Ascending aorta (tissue), 2 donors: ENCODE results near the gene CHSY1. TPM values are rescaled to one million over a fixed set of nuclear protein-coding genes. Genes with fewer than 3 reads are reported as not detected.

Experiments used
- DNase-seq, 2 donors: peaks; one replicate each; pipeline ENCODE4 v3.0.0-alpha.2; 2019; ENCODE audit warnings: low spot score in 2 of 2
- H3K27ac ChIP-seq, 2 donors: fragments of 200-600 bp; sonication (generic); one replicate each; pipeline ENCODE4 v1.5.1; 2016 to 2017; ENCODE audit warnings: mild to moderate bottlenecking in 1 of 2
- H3K27me3 ChIP-seq: fragments of 200-600 bp; sonication (generic); one replicate; pipeline ENCODE4 v1.5.1; 2017
- H3K36me3 ChIP-seq, 2 donors: fragments of 200-600 bp; sonication (generic); one replicate each; pipeline ENCODE4 v1.5.1; 2016
- H3K4me1 ChIP-seq, 2 donors: fragments of 200-600 bp; sonication (generic); one replicate each; pipeline ENCODE4 v1.5.1; 2016 to 2017; ENCODE audit warnings: mild to moderate bottlenecking in 1 of 2
- H3K4me3 ChIP-seq, 2 donors: fragments of 200-600 bp; sonication (generic); one replicate each; pipeline ENCODE4 v1.5.1; 2016 to 2017; ENCODE audit warnings: mild to moderate bottlenecking in 1 of 2
- H3K9me3 ChIP-seq, 2 donors: fragments of 200-600 bp; sonication (generic); one replicate each; pipeline ENCODE4 v1.5.1; 2016
- intact Hi-C: fragments of 100-400 bp; cut with DNase I; formaldehyde crosslinking; loops from one replicate; pipeline ENCODE4 v1.15.1; 2023
- total RNA-seq: library from RNA; depleted of rRNA; stranded (reverse); fragments of >200 nt; gene quantifications from one replicate; pipeline ENCODE4 v1.1.0, GENCODE V29; 2016
- TF ChIP-seq, protein P1 (sequence below), 3 experiments: fragments of 200-600 bp in 2 of 3; fragments of 450-650 bp in 1 of 3; sonication (generic) in 2 of 3; IDR thresholded peaks; one replicate each; pipeline ENCODE4 v1.5.1; 2016 to 2019; ENCODE audit warnings: antibody characterized with exemption in 3 of 3, mild to moderate bottlenecking in 1 of 3, moderate library complexity in 1 of 3

CHSY1 gene
- total RNA-seq, 1 donor from 2014 or later: 47.4 TPM

DNA sequence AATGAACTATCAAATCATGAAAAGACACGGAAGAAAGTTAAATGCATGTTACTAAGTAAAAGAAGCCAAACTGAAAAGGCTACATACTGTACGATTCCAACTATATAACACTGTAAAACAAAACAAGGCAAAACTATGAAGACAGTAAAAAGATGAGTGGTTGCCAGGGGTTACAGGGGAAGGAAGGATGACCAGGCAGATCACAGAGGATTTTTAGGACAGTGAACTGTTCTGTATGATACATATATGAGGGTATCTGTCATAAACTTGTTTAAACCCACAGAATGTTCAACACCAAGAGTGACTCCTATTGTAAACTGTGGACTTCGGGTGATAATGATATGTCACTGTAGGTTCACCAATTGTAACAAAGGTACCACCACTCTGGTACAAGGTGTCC is 60.6 kb downstream of the CHSY1 start:
- H3K4me1 ChIP-seq: peaks cover 0 to 63% of the 10 kb centered on the region in 2 donors
- H3K27ac ChIP-seq: peak overlapping the region; percentile 82 to 83
- TF ChIP-seq, protein P1, sequence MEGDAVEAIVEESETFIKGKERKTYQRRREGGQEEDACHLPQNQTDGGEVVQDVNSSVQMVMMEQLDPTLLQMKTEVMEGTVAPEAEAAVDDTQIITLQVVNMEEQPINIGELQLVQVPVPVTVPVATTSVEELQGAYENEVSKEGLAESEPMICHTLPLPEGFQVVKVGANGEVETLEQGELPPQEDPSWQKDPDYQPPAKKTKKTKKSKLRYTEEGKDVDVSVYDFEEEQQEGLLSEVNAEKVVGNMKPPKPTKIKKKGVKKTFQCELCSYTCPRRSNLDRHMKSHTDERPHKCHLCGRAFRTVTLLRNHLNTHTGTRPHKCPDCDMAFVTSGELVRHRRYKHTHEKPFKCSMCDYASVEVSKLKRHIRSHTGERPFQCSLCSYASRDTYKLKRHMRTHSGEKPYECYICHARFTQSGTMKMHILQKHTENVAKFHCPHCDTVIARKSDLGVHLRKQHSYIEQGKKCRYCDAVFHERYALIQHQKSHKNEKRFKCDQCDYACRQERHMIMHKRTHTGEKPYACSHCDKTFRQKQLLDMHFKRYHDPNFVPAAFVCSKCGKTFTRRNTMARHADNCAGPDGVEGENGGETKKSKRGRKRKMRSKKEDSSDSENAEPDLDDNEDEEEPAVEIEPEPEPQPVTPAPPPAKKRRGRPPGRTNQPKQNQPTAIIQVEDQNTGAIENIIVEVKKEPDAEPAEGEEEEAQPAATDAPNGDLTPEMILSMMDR (IDR thresholded peaks at IDR 0.05): no peak
- no peaks in the 10 kb centered on the region for H3K36me3 ChIP-seq
- no peaks in the 10 kb centered on the region for H3K9me3 ChIP-seq
- H3K4me3 ChIP-seq: no peak overlapping the region
- intact Hi-C loops: no loop called here
- no peaks in the 10 kb centered on the region for H3K27me3 ChIP-seq
- no peak for DNase-seq

GRCh38 chr15:101190092-101190595 is 61.7 kb downstream of the CHSY1 start:
- H3K4me3 ChIP-seq: peak overlapping the region in 1 of 2 donors; percentile 64
- H3K36me3 ChIP-seq: no peaks in the 10 kb centered on the region
- TF ChIP-seq, protein P1 (IDR thresholded peaks at IDR 0.05): no peak
- no peaks in the 10 kb centered on the region for H3K9me3 ChIP-seq
- peaks cover 0 to 68% of the 10 kb centered on the region in 2 donors for H3K4me1 ChIP-seq
- DNase-seq: no peak
- intact Hi-C loops: no loop called here
- peak overlapping the region; percentile 82 to 83 for H3K27ac ChIP-seq
- H3K27me3 ChIP-seq: no peaks in the 10 kb centered on the region

DNA sequence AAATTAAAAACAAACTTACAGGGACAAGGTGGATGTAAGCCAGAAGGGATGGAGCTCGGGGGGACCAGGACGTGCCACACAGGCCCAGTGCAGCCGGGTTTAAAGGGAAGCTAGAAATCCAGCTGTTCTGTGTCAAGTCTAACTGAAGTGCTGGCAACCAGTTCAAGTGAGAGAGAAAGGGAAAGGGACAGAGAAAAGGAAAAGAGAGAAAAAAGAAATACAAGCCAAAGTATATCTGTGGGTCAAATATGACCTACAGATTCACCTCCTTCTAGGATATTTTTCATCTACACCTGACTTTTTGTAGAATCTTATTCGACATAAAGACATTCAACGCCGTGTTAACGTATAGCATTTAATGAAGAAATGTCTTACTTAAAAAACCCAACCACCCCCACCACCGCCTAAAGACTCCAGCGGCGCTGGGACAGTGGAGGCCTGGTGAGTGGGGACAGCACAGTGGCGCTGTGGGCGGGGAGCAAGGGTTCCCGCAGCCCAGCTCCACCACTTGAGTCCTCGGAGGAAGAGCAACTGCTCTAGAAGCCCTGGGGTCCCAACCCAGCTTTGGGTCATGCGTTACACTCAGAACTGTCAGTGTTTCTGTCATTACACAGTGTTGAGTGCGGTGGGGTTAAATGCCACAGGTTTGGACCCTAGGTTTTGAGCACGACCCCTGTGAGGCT is 62.3 kb downstream of the CHSY1 start:
- no peak for DNase-seq
- Histone ChIP-seq H3K4me1 (peaks cover 0 to 62% of the 10 kb centered on the region in 2 donors), H3K4me3 (peak overlapping the region; percentile 42 to 64), H3K27ac (peak overlapping the region; percentile 82 to 83), H3K9me3 (no peaks in the 10 kb centered on the region), H3K27me3 (no peaks in the 10 kb centered on the region), H3K36me3 (no peaks in the 10 kb centered on the region)
- intact Hi-C loops: loop anchor here (5.0 kb wide), 1 partner anchor 63 kb away; the partner anchor contains the start of gene CHSY1
- TF ChIP-seq, protein P1 (IDR thresholded peaks at IDR 0.05): no peak

DNA sequence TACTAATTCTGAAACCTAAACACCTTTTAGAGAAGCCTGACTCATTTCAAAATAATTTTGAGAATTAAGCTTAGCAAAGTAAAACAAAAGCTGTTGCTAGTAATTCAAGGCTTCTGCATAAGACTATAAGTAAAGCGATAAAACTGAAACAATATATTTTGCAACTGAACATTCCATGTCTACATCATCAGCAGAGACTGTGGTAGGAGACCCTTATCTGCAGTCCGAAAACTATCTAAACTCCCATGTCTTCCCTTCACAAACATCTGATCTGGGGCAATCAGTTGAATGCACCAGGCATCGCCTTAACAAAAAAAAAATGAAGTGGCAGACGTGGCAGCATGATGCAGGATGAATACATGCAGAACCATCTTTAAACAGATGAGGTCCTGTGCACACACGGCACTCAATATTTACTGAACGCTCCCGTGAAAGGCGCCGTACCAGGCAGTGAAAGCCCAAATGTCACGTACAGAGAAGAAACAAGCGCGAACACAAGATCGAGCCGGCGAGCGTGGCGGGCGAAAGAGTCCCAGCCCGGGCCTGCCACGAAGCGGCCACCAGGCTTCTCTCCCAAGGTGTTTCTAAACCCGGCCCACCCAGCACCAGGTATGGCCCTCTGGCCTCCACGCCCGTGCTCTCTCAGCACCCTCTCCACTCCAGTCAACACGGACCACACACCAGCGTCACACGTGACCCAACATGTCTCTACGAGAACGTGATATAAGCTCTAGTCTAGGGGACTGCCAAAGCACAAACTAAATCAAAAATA is 63.0 kb downstream of the CHSY1 start:
- Histone ChIP-seq H3K4me3 (peak overlapping the region; percentile 42 to 64), H3K9me3 (no peaks in the 10 kb centered on the region), H3K27me3 (no peaks in the 10 kb centered on the region), H3K4me1 (peaks cover 0 to 58% of the 10 kb centered on the region in 2 donors), H3K36me3 (no peaks in the 10 kb centered on the region), H3K27ac (peak overlapping the region; percentile 82 to 83)
- TF ChIP-seq, protein P1 (IDR thresholded peaks at IDR 0.05): no peak
- intact Hi-C loops: loop anchor here (5.0 kb wide), 1 partner anchor 63 kb away; the partner anchor contains the start of gene CHSY1
- peak in 1 of 2 donors; percentile 69 for DNase-seq

- peak overlapping the region; percentile 42 to 64 for H3K4me3 ChIP-seq
- TF ChIP-seq, protein P1 (IDR thresholded peaks at IDR 0.05): no peak
- H3K4me1 ChIP-seq: peaks cover 0 to 54% of the 10 kb centered on the region in 2 donors
- peak overlapping the region; percentile 82 to 83 for H3K27ac ChIP-seq
- DNase-seq: no peak
- H3K36me3 ChIP-seq: no peaks in the 10 kb centered on the region
- no peaks in the 10 kb centered on the region for H3K27me3 ChIP-seq
- intact Hi-C loops: loop anchor here (5.0 kb wide), 1 partner anchor 64 kb away; the partner anchor contains the start of gene CHSY1
- H3K9me3 ChIP-seq: no peaks in the 10 kb centered on the region
Observed at GRCh38 chr15:101187820-101188636, 63.8 kb downstream of the CHSY1 start.
